H1 (cell line): Measurements from ENCODE around the gene CNIH4. TPM values are rescaled to one million over a fixed set of nuclear protein-coding genes. Genes with fewer than 3 reads are reported as not detected.

Experiments used
- CTCF ChIA-PET: fragments of 300-600 bp; sonication (Branson Sonifier 250); formaldehyde crosslinking; loops from one replicate; lab custom pipeline; 2021; ENCODE audit not compliant: partially characterized antibody; lab: Charles Lee
- POLR2A ChIA-PET: fragments of 300-600 bp; sonication (Branson Sonifier 250); formaldehyde crosslinking; loops from one replicate; lab custom pipeline; 2021; ENCODE audit warnings: inconsistent platforms; ENCODE audit not compliant: partially characterized antibody; lab: Charles Lee
- DNase-seq, 2 experiments: peaks; one replicate each; pipeline versions ENCODE4 v3.0.0 to v3.0.0-alpha.2; 2010 to 2022; ENCODE audit warnings: low spot score in 2 of 2, low read depth in 1 of 2, mixed read lengths in 1 of 2
- FAIRE-seq: peaks from 2 replicates; lab custom pipeline; 2011; peaks lifted over from hg19 to GRCh38; lab: Jason Lieb, UNC
- H2AFZ ChIP-seq: 2 replicates; pipeline ENCODE4 v1.8.1; 2012; ENCODE audit warnings: low read length, inconsistent platforms
- H2AK5ac ChIP-seq: 2 replicates; pipeline ENCODE4 v1.6.1; 2013; ENCODE audit warnings: low read depth, low read length
- H2BK120ac ChIP-seq: replicated peaks from 2 replicates; pipeline ENCODE3; 2013; ENCODE audit warnings: low read depth, low read length, inconsistent platforms
- H2BK12ac ChIP-seq: 2 replicates; pipeline ENCODE4 v1.6.1; 2013; ENCODE audit warnings: low read depth, low read length
- H2BK15ac ChIP-seq: 2 replicates; pipeline ENCODE4 v1.6.1; 2013; ENCODE audit warnings: low read length
- H2BK20ac ChIP-seq: 2 replicates; pipeline ENCODE4 v1.6.1; 2013; ENCODE audit warnings: low read length
- H2BK5ac ChIP-seq: 2 replicates; pipeline ENCODE4 v1.6.1; 2013; ENCODE audit warnings: low read depth, low read length
- H3K14ac ChIP-seq: 2 replicates; pipeline ENCODE4 v1.6.1; 2013; ENCODE audit warnings: inconsistent platforms; ENCODE audit not compliant: insufficient read length
- H3K18ac ChIP-seq: 2 replicates; pipeline ENCODE4 v1.6.1; 2013; ENCODE audit warnings: low read length; ENCODE audit errors: extremely low read depth
- H3K23ac ChIP-seq: 2 replicates; pipeline ENCODE4 v1.6.1; 2013; ENCODE audit warnings: inconsistent platforms; ENCODE audit not compliant: insufficient read length
- H3K23me2 ChIP-seq: 2 replicates; pipeline ENCODE4 v1.6.1; 2013; ENCODE audit warnings: low read depth, low read length
- H3K27ac ChIP-seq: 2 replicates; pipeline ENCODE4 v1.6.1; 2011; ENCODE audit warnings: low read depth, low read length, inconsistent platforms
- H3K27me3 ChIP-seq, 4 experiments: replicated peaks in 1 of 4; 1 replicate in 1 of 4; 2 replicates in 3 of 4; pipeline versions ENCODE4 v1.6.1 to v1.8.1; 2011 to 2013; ENCODE audit warnings: low read length in 3 of 4, mild to moderate bottlenecking in 3 of 4, inconsistent platforms in 2 of 4, mixed read lengths in 2 of 4, moderate library complexity in 1 of 4; ENCODE audit not compliant: control insufficient read depth in 3 of 4, insufficient read depth in 3 of 4; ENCODE audit errors: extremely low read depth in 1 of 4
- H3K36me3 ChIP-seq, 4 experiments: 2 replicates each; pipeline versions ENCODE4 v1.6.1 to v1.8.1; 2011 to 2013; ENCODE audit warnings: mild to moderate bottlenecking in 4 of 4, low read length in 3 of 4, moderate library complexity in 2 of 4, control low read depth in 1 of 4, inconsistent platforms in 1 of 4; ENCODE audit not compliant: insufficient read depth in 4 of 4, control insufficient read depth in 2 of 4
- H3K4ac ChIP-seq: replicated peaks from 2 replicates; pipeline ENCODE3; 2013; ENCODE audit warnings: low read length, low read depth, mixed read lengths, inconsistent platforms; ENCODE audit not compliant: insufficient read length
- H3K4me1 ChIP-seq, 4 experiments: replicated peaks in 1 of 4; 1 replicate in 1 of 4; 2 replicates in 3 of 4; pipeline versions ENCODE4 v1.6.1 to v1.8.1; 2011 to 2013; ENCODE audit warnings: low read length in 3 of 4, inconsistent platforms in 2 of 4, mixed read lengths in 1 of 4; ENCODE audit not compliant: insufficient read depth in 4 of 4, control insufficient read depth in 3 of 4
- H3K4me2 ChIP-seq, 2 experiments: 2 replicates each; pipeline versions ENCODE4 v1.6.1 to v1.8.1; 2011 to 2013; ENCODE audit warnings: low read depth in 2 of 2, low read length in 2 of 2, control low read depth in 1 of 2, inconsistent platforms in 1 of 2, mild to moderate bottlenecking in 1 of 2; ENCODE audit not compliant: insufficient read depth in 1 of 2
- H3K4me3 ChIP-seq, 4 experiments: fragments of 200-600, 300-600 bp in 1 of 4; sonication (generic), shearing (Covaris generic), sonication (Bioruptor Twin) in 1 of 4; 2 replicates each; pipeline versions ENCODE4 v1.5.1 to v1.8.1; 2011 to 2016; ENCODE audit warnings: low read length in 4 of 4, low read depth in 3 of 4, control low read depth in 2 of 4, inconsistent platforms in 2 of 4, mild to moderate bottlenecking in 2 of 4, mixed read lengths in 1 of 4, moderate library complexity in 1 of 4; ENCODE audit not compliant: insufficient read depth in 2 of 4; ENCODE audit errors: extremely low read depth in 1 of 4
- H3K56ac ChIP-seq: replicated peaks from 2 replicates; pipeline ENCODE3; 2013; ENCODE audit warnings: low read depth, mild to moderate bottlenecking, mixed read lengths, low read length, inconsistent platforms; ENCODE audit not compliant: insufficient read length
- H3K79me1 ChIP-seq: 2 replicates; pipeline ENCODE4 v1.6.1; 2013; ENCODE audit warnings: low read depth, low read length, control low read depth
- H3K79me2 ChIP-seq, 2 experiments: 2 replicates each; pipeline versions ENCODE4 v1.6.1 to v1.8.1; 2012 to 2013; ENCODE audit warnings: low read length in 2 of 2, mild to moderate bottlenecking in 2 of 2, inconsistent platforms in 1 of 2; ENCODE audit not compliant: insufficient read depth in 2 of 2, control insufficient read depth in 1 of 2
- H3K9ac ChIP-seq, 4 experiments: replicated peaks in 1 of 4; 1 replicate in 1 of 4; 2 replicates in 3 of 4; pipeline versions ENCODE4 v1.6.1 to v1.8.1; 2011 to 2013; ENCODE audit warnings: low read depth in 3 of 4, low read length in 3 of 4, control low read depth in 2 of 4, mild to moderate bottlenecking in 2 of 4, moderate library complexity in 2 of 4, inconsistent platforms in 1 of 4; ENCODE audit errors: extremely low read depth in 1 of 4
- H3K9me3 ChIP-seq, 2 experiments: 2 replicates each; pipeline versions ENCODE4 v1.6.1 to v1.8.1; 2012 to 2013; ENCODE audit warnings: mild to moderate bottlenecking in 2 of 2, moderate library complexity in 2 of 2, control low read depth in 1 of 2, inconsistent platforms in 1 of 2, low read depth in 1 of 2, low read length in 1 of 2, mixed read lengths in 1 of 2; ENCODE audit not compliant: insufficient read depth in 2 of 2
- H4K20me1 ChIP-seq, 2 experiments: replicated peaks in 1 of 2; 2 replicates each; pipeline versions ENCODE3 to v1.8.1; 2011 to 2013; ENCODE audit warnings: inconsistent platforms in 2 of 2, low read length in 2 of 2, mild to moderate bottlenecking in 1 of 2; ENCODE audit not compliant: insufficient read depth in 2 of 2, control insufficient read depth in 1 of 2
- H4K5ac ChIP-seq: 2 replicates; pipeline ENCODE4 v1.6.1; 2013; ENCODE audit warnings: low read length, low read depth, mixed read lengths, inconsistent platforms; ENCODE audit not compliant: insufficient read length
- H4K8ac ChIP-seq: 2 replicates; pipeline ENCODE4 v1.8.0; 2013; ENCODE audit warnings: mild to moderate bottlenecking, moderate library complexity, low read length, inconsistent platforms; ENCODE audit not compliant: insufficient read depth; ENCODE audit errors: extremely low read depth
- H4K91ac ChIP-seq: replicated peaks from 2 replicates; pipeline ENCODE3; 2013; ENCODE audit warnings: low read length, mixed read lengths, inconsistent platforms; ENCODE audit not compliant: insufficient read length
- BCL11A ChIP-seq, 2 experiments: IDR thresholded peaks; one replicate each; pipeline ENCODE4 v1.6.1; 2011; ENCODE audit warnings: low read depth in 2 of 2, low read length in 2 of 2, mild to moderate bottlenecking in 2 of 2
- FOSL1 ChIP-seq: IDR thresholded peaks from 2 replicates; pipeline ENCODE4 v1.6.1; 2011; ENCODE audit warnings: mild to moderate bottlenecking, low read depth, low read length, moderate library complexity; ENCODE audit not compliant: insufficient read depth
- GABPA ChIP-seq: IDR thresholded peaks from 2 replicates; pipeline ENCODE4 v1.6.1; 2011; ENCODE audit warnings: mild to moderate bottlenecking, low read length, moderate library complexity, borderline replicate concordance; ENCODE audit not compliant: insufficient read depth
- HDAC2 ChIP-seq, 2 experiments: fragments of 300-600 bp in 1 of 2; sonication (generic) in 1 of 2; IDR thresholded peaks; 2 replicates each; pipeline ENCODE4 v1.6.1; 2011 to 2012; ENCODE audit warnings: low read depth in 2 of 2, low read length in 2 of 2, mild to moderate bottlenecking in 2 of 2, moderate library complexity in 2 of 2, borderline replicate concordance in 1 of 2, inconsistent platforms in 1 of 2
- KDM1A ChIP-seq: fragments of 200-600, 300-600 bp; sonication (generic); IDR thresholded peaks from 2 replicates; pipeline ENCODE4 v1.7.1; 2016; ENCODE audit warnings: mild to moderate bottlenecking, low read length, borderline replicate concordance
- PHF8 ChIP-seq: fragments of 200-600 bp; sonication (generic); conservative IDR thresholded peaks from 2 replicates; pipeline ENCODE4 v1.7.1; 2012; ENCODE audit warnings: low read depth, mild to moderate bottlenecking, inconsistent platforms, low read length, moderate library complexity
- POLR2A ChIP-seq, 2 experiments: IDR thresholded peaks; 1 replicate in 1 of 2; 2 replicates in 1 of 2; pipeline ENCODE4 v1.6.1; 2011; ENCODE audit warnings: low read depth in 2 of 2, low read length in 2 of 2, mild to moderate bottlenecking in 2 of 2; ENCODE audit errors: control extremely low read depth in 1 of 2
- RFX5 ChIP-seq: IDR thresholded peaks from 2 replicates; pipeline ENCODE4 v1.6.1; 2011; ENCODE audit warnings: low read depth, low read length, improper control_type of control experiment, borderline replicate concordance
- SP1 ChIP-seq: IDR thresholded peaks from 2 replicates; pipeline ENCODE4 v1.6.1; 2011; ENCODE audit warnings: low read depth, low read length
- SP4 ChIP-seq: IDR thresholded peaks from 2 replicates; pipeline ENCODE4 v1.6.1; 2012; ENCODE audit warnings: low read length, inconsistent platforms
- TAF7 ChIP-seq: optimal IDR thresholded peaks from 2 replicates; pipeline ENCODE3; 2011; ENCODE audit warnings: low read depth, mild to moderate bottlenecking, inconsistent platforms, low read length, moderate library complexity, borderline replicate concordance
- TBP ChIP-seq: IDR thresholded peaks from 2 replicates; pipeline ENCODE4 v1.6.1; 2011; ENCODE audit warnings: low read depth, low read length, improper control_type of control experiment
- WGBS, 2 experiments: shearing (Covaris generic) in 1 of 2; methylation state at CpG; one replicate each; pipeline versions ENCODE4 v1.1.6 to v1.1.7; 2013 to 2015; ENCODE audit warnings: low lambda C conversion rate in 2 of 2, mixed read lengths in 2 of 2, inconsistent platforms in 1 of 2, low coverage in 1 of 2, missing lambda C conversion rate in 1 of 2; ENCODE audit not compliant: insufficient replicate concordance in 2 of 2, insufficient coverage in 1 of 2, insufficient read length in 1 of 2; ENCODE audit errors: extremely low coverage in 1 of 2, missing lambda C conversion rate in 1 of 2; 5-methylcytosine and 5-hydroxymethylcytosine counted together
- polyA plus RNA-seq, 7 experiments: library from polyadenylated mRNA; depleted of rRNA in 3 of 7; stranded (reverse) in 5 of 7; unstranded in 2 of 7; fragments of >200 nt in 5 of 7; fragments of 200-250 nt in 2 of 7; gene quantifications; 1 replicate in 5 of 7; 2 replicates in 1 of 7; 4 replicates in 1 of 7; pipeline versions ENCODE4 v1.2.1 to v1.2.3, GENCODE V29; 2011 to 2013; ENCODE audit warnings: missing spikeins in 2 of 7, mixed read lengths in 2 of 7
- total RNA-seq: library from RNA; stranded (reverse); fragmentation: NEBNext Ultra II Directional; extraction: Animal tissue kit (Norgen Biotek cat#: 25700); gene quantifications from 2 replicates; pipeline ENCODE4 v1.2.1, GENCODE V29; 2021
- TF ChIP-seq, protein P1 (sequence below), 3 experiments: IDR thresholded peaks; 1 replicate in 2 of 3; 2 replicates in 1 of 3; pipeline versions ENCODE4 v1.5.1 to v1.6.1; 2011; ENCODE audit warnings: low read length in 3 of 3, mild to moderate bottlenecking in 3 of 3, inconsistent platforms in 2 of 3, low read depth in 1 of 3, moderate library complexity in 1 of 3; ENCODE audit not compliant: insufficient read depth in 1 of 3; ENCODE audit errors: control extremely low read depth in 1 of 3

CNIH4 gene
- total and polyA plus RNA-seq, 2 of the 8 experiments (the other 6 are each of a cell fraction or from before 2014, with no cell fraction given): 76.2 to 151 TPM

DNA sequence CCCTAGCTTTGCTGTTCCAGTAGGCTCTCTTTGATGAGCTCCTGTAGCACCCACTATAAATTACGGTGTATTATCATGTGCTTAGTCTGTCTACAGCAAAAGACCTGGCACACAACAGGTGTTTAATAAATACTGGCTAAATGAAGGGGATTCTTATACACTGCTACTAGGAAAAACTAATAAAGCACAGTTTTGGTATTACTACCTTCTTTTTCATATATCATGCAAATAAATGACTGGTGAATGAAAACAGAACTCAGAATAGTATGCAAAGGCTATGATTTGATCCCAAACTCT is 51.6 kb downstream of the CNIH4 start:
- H3K27ac ChIP-seq: no peak overlapping the region
- peaks cover 0 to 1% of the 10 kb centered on the region in 2 experiments for H4K20me1 ChIP-seq
- TF ChIP-seq TBP: no peak
- no peak for TF ChIP-seq SP1
- TF ChIP-seq POLR2A (IDR thresholded peaks at IDR 0.05; ENCODE audit: control extremely low read depth in 1 of 2, low read depth in 2 of 2, low read length in 2 of 2): no peak
- TF ChIP-seq GABPA: no peak
- TF ChIP-seq KDM1A: no peak
- no peak for TF ChIP-seq TAF7
- no peak for TF ChIP-seq PHF8
- no peak for TF ChIP-seq BCL11A (IDR thresholded peaks at IDR 0.05; ENCODE audit: low read depth in 2 of 2, low read length in 2 of 2)
- no peak for TF ChIP-seq HDAC2 (IDR thresholded peaks at IDR 0.05; ENCODE audit: borderline replicate concordance in 1 of 2, low read depth in 2 of 2, low read length in 2 of 2)
- TF ChIP-seq FOSL1: no peak
- no peak for TF ChIP-seq RFX5
- TF ChIP-seq, protein P1, sequence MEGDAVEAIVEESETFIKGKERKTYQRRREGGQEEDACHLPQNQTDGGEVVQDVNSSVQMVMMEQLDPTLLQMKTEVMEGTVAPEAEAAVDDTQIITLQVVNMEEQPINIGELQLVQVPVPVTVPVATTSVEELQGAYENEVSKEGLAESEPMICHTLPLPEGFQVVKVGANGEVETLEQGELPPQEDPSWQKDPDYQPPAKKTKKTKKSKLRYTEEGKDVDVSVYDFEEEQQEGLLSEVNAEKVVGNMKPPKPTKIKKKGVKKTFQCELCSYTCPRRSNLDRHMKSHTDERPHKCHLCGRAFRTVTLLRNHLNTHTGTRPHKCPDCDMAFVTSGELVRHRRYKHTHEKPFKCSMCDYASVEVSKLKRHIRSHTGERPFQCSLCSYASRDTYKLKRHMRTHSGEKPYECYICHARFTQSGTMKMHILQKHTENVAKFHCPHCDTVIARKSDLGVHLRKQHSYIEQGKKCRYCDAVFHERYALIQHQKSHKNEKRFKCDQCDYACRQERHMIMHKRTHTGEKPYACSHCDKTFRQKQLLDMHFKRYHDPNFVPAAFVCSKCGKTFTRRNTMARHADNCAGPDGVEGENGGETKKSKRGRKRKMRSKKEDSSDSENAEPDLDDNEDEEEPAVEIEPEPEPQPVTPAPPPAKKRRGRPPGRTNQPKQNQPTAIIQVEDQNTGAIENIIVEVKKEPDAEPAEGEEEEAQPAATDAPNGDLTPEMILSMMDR (IDR thresholded peaks at IDR 0.05; ENCODE audit: control extremely low read depth in 1 of 3, insufficient read depth in 1 of 3, low read depth in 1 of 3, low read length in 3 of 3): no peak
- TF ChIP-seq SP4: no peak

More for the DNA sequence above, 51.6 kb downstream of the CNIH4 start:
- ChIA-PET POLR2A (interaction anchor here (0.7 to 1.7 kb wide), 6 partner anchors 10 to 51 kb away, joined by 3 to 7 read pairs (median 4); partner anchors contain the start of gene CNIH4), CTCF (no interaction called here)
- Histone ChIP-seq H3K9ac (no peak overlapping the region), H4K91ac (no peak overlapping the region), H2BK15ac (no peak overlapping the region), H2BK120ac (no peak overlapping the region), H3K14ac (no peak overlapping the region), H3K27me3 (no peaks in the 10 kb centered on the region), H4K8ac (no peak overlapping the region), H3K18ac (no peak overlapping the region), H3K79me1 (no peaks in the 10 kb centered on the region), H3K4me1 (no peaks in the 10 kb centered on the region), H2BK12ac (no peak overlapping the region), H4K5ac (no peak overlapping the region), H3K56ac (no peak overlapping the region), H3K4me2 (no peak overlapping the region), H3K36me3 (peaks cover 6 to 86% (median 47%) of the 10 kb centered on the region in 4 experiments), H3K4me3 (no peak overlapping the region), H3K23me2 (no peaks in the 10 kb centered on the region), H3K9me3 (no peaks in the 10 kb centered on the region), H2BK5ac (no peak overlapping the region), H3K79me2 (no peaks in the 10 kb centered on the region), H2BK20ac (no peak overlapping the region), H2AK5ac (no peak overlapping the region), H3K4ac (no peak overlapping the region), H3K23ac (no peak overlapping the region), H2AFZ (no peak overlapping the region)
- FAIRE-seq (no peak), DNase-seq (no peak)
- WGBS, 2 experiments: 82% methylated on average over 1 of the region's 1 CpG; no CpG with 5 or more reads in 1 of the 2 experiments
